Smooth muscle cell (in vitro differentiated cells): ENCODE results near the gene TMEM200A. TPM values are rescaled to one million over a fixed set of nuclear protein-coding genes. Genes with fewer than 3 reads are reported as not detected.

Experiments
- DNase-seq: peaks from one replicate; lab custom pipeline; 2025; ENCODE audit not compliant: unreplicated experiment; lab: John Stamatoyannopoulos, UW
- H2AFZ ChIP-seq: fragments of 200-600 bp; sonication (generic); 2 replicates; pipeline ENCODE4 v1.6.0; 2016; ENCODE audit warnings: antibody characterized with exemption, low read depth, mild to moderate bottlenecking
- H3F3A ChIP-seq: fragments of 200-600 bp; sonication (generic); 2 replicates; pipeline ENCODE4 v1.6.0; 2017; ENCODE audit warnings: antibody characterized with exemption, low read depth
- H3K27ac ChIP-seq: fragments of 200-600 bp; sonication (generic); 2 replicates; pipeline ENCODE4 v1.5.1; 2016; ENCODE audit warnings: low read depth, mild to moderate bottlenecking
- H3K27me3 ChIP-seq: fragments of 200-600 bp; sonication (generic); 2 replicates; pipeline ENCODE4 v1.6.1; 2016; ENCODE audit warnings: low read depth, mild to moderate bottlenecking
- H3K36me3 ChIP-seq: fragments of 200-600 bp; sonication (generic); 2 replicates; pipeline ENCODE4 v1.5.1; 2016; ENCODE audit warnings: low read depth
- H3K4me1 ChIP-seq: fragments of 200-600 bp; sonication (generic); 2 replicates; pipeline ENCODE4 v1.5.1; 2016; ENCODE audit warnings: low read depth
- H3K4me2 ChIP-seq: fragments of 200-600 bp; sonication (generic); 2 replicates; pipeline ENCODE4 v1.6.0; 2016; ENCODE audit warnings: mild to moderate bottlenecking
- H3K4me3 ChIP-seq: fragments of 200-600 bp; sonication (generic); 2 replicates; pipeline ENCODE4 v1.5.1; 2016; ENCODE audit warnings: mild to moderate bottlenecking
- H3K79me2 ChIP-seq: fragments of 200-600 bp; sonication (generic); 2 replicates; pipeline ENCODE4 v1.6.0; 2016; ENCODE audit warnings: low read depth, mild to moderate bottlenecking
- H3K9ac ChIP-seq: fragments of 200-600 bp; sonication (generic); 2 replicates; pipeline ENCODE4 v1.6.0; 2016; ENCODE audit warnings: low read depth
- H3K9me3 ChIP-seq: fragments of 200-600 bp; sonication (generic); replicated peaks from 2 replicates; pipeline ENCODE4 v1.5.1; 2016; ENCODE audit warnings: low read depth
- H4K20me1 ChIP-seq: fragments of 200-600 bp; sonication (generic); 2 replicates; pipeline ENCODE4 v1.6.0; 2016; ENCODE audit warnings: low read depth
- WGBS: methylation state at CpG from one replicate; pipeline ENCODE4 v1.1.7; 2016; ENCODE audit warnings: low lambda C conversion rate; 5-methylcytosine and 5-hydroxymethylcytosine counted together
- polyA plus RNA-seq: library from polyadenylated mRNA; unstranded; fragments of >200 nt; fragmentation: Nextera tagmentation; extraction: Ambion mirVana; gene quantifications from 2 replicates; pipeline ENCODE4 v1.2.1, GENCODE V29; 2016
- total RNA-seq: library from RNA; depleted of rRNA; stranded (reverse); fragments of >200 nt; gene quantifications from 2 replicates; pipeline ENCODE4 v1.2.3, GENCODE V29; 2014
- TF ChIP-seq, protein P1 (sequence below): fragments of 200-600 bp; sonication (generic); IDR thresholded peaks from 2 replicates; pipeline ENCODE4 v1.5.1; 2017; ENCODE audit warnings: borderline replicate concordance, mild to moderate bottlenecking, antibody characterized with exemption; ENCODE audit not compliant: insufficient read depth, poor library complexity, severe bottlenecking

Gene TMEM200A
- total and polyA plus RNA-seq, 2 experiments from 2014 or later, result 84.7 to 116 TPM

DNA sequence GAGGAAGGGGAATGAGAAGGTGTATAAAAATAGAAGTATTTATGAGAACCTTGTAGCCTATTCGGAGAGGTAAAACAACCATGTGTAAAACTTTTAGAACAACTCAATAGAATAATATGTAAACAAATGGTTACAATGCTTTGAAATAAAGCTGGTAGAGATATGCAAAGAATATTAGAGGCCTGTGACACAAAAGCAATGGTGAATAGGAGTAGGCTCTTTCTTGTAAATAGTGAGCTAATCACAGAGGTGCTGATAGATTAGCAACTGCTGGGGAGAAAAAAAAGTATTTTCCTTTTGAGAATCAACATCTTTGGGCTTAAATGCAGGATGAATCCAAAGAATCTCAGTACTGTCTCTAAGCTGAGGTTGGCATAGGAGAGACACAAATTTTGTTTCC is 7.0 kb downstream of the TMEM200A start:
- Histone ChIP-seq H3K27ac (peak overlapping the region; percentile 18), H3K9ac (no peak overlapping the region), H2AFZ (no peak overlapping the region), H3K4me3 (no peak overlapping the region), H3K79me2 (peaks cover 100% of the 10 kb centered on the region), H3K4me2 (peak overlapping the region; percentile 90), H4K20me1 (peaks cover 99% of the 10 kb centered on the region), H3K9me3 (no peaks in the 10 kb centered on the region), H3K36me3 (no peaks in the 10 kb centered on the region), H3F3A (no peaks in the 10 kb centered on the region), H3K27me3 (no peaks in the 10 kb centered on the region), H3K4me1 (peaks cover 17% of the 10 kb centered on the region)
- 68% methylated on average over 1 of the region's 1 CpG for WGBS
- TF ChIP-seq, protein P1, sequence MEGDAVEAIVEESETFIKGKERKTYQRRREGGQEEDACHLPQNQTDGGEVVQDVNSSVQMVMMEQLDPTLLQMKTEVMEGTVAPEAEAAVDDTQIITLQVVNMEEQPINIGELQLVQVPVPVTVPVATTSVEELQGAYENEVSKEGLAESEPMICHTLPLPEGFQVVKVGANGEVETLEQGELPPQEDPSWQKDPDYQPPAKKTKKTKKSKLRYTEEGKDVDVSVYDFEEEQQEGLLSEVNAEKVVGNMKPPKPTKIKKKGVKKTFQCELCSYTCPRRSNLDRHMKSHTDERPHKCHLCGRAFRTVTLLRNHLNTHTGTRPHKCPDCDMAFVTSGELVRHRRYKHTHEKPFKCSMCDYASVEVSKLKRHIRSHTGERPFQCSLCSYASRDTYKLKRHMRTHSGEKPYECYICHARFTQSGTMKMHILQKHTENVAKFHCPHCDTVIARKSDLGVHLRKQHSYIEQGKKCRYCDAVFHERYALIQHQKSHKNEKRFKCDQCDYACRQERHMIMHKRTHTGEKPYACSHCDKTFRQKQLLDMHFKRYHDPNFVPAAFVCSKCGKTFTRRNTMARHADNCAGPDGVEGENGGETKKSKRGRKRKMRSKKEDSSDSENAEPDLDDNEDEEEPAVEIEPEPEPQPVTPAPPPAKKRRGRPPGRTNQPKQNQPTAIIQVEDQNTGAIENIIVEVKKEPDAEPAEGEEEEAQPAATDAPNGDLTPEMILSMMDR, result no peak
- DNase-seq, result no peak

DNA sequence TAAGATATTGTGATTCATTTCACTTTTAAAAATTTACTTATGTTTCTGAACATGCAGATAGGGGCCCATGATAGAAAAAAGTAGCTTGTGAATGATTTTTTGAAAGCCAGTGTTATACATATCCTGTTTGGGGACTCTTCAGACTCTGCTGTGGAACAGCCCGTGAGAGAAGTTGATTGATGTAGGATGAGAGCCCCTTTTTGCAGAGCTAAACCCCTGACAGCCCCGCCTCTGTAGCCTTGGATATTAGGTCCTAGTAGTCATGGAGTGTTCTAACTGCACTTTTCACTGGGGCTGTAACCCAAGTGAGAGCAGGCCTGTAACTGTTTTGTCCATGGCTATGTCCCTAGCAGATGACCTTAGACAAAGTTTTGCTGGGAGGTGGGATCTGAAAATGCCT is 8.2 kb downstream of the TMEM200A start:
- Histone ChIP-seq H3K9me3 (no peaks in the 10 kb centered on the region), H3K4me3 (no peak overlapping the region), H3K79me2 (peaks cover 100% of the 10 kb centered on the region), H3K9ac (no peak overlapping the region), H3F3A (no peaks in the 10 kb centered on the region), H4K20me1 (peaks cover 99% of the 10 kb centered on the region), H3K4me1 (peaks cover 6% of the 10 kb centered on the region), H3K36me3 (no peaks in the 10 kb centered on the region), H3K27ac (no peak overlapping the region), H3K27me3 (no peaks in the 10 kb centered on the region), H2AFZ (no peak overlapping the region), H3K4me2 (no peak overlapping the region)
- WGBS, result 90% methylated on average over 2 of the region's 2 CpGs
- TF ChIP-seq, protein P1, result no peak
- DNase-seq, result no peak

DNA sequence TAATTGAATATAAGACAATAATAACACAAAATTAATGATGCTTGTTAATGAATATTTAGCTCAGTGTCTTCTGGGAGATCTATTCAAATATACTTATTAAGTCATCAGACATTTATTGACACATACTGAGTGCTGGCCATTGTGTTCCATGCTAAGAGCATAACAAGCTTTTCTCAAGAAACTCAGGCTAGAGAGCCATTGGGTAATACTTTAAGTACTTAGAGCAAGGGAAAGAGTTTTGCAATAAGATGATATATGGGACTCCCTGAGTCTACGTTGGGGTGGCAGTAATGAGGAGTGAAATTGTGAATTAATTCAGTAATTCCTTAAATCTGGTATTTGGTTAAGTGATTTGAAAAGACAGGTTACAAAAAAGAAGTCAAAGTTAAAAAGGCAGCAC is 11.1 kb downstream of the TMEM200A start:
- Histone ChIP-seq H3K9ac (no peak overlapping the region), H3F3A (no peaks in the 10 kb centered on the region), H2AFZ (no peak overlapping the region), H3K4me1 (peaks cover 4% of the 10 kb centered on the region), H3K4me3 (no peak overlapping the region), H3K36me3 (no peaks in the 10 kb centered on the region), H3K4me2 (no peak overlapping the region), H4K20me1 (peaks cover 99% of the 10 kb centered on the region), H3K27ac (no peak overlapping the region), H3K79me2 (peaks cover 99% of the 10 kb centered on the region), H3K27me3 (no peaks in the 10 kb centered on the region), H3K9me3 (no peaks in the 10 kb centered on the region)
- TF ChIP-seq, protein P1, result no peak
- 50% methylated on average over 1 of the region's 1 CpG for WGBS
- no peak for DNase-seq

DNA sequence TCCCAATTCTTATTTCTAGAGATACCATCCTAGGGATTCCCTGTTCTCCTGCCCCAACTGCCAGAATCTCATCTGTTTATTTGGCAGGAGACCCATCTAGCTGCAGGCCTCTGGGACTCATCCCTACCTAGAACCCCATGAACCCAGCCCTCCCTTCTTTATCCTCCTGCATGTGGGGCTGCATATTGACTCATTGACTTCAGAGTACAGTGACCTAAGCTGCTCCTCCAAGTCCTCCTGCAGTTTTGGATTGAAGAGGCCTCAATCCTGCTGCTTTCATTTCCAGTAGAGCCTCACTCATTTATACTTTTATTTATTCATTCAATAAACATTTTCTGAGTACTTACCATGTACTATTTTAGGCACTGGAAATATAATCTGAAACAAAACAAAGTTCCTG is 11.6 kb downstream of the TMEM200A start:
- no peaks in the 10 kb centered on the region for H3K27me3 ChIP-seq
- peaks cover 2% of the 10 kb centered on the region for H3K4me1 ChIP-seq
- DNase-seq, result no peak
- H3K36me3 ChIP-seq, result no peaks in the 10 kb centered on the region
- TF ChIP-seq, protein P1, result no peak
- H3K4me2 ChIP-seq, result no peak overlapping the region
- peaks cover 99% of the 10 kb centered on the region for H4K20me1 ChIP-seq
- H3K79me2 ChIP-seq, result peaks cover 99% of the 10 kb centered on the region
- H2AFZ ChIP-seq, result no peak overlapping the region
- no peaks in the 10 kb centered on the region for H3K9me3 ChIP-seq
- H3K4me3 ChIP-seq, result no peak overlapping the region
- H3F3A ChIP-seq, result no peaks in the 10 kb centered on the region
- no peak overlapping the region for H3K9ac ChIP-seq
- no peak overlapping the region for H3K27ac ChIP-seq
